Stomach smooth muscle (tissue), 2 donors: ENCODE results near the gene ZNF426.

Experiments
- H3K27ac ChIP-seq: one replicate; pipeline ENCODE4 v1.7.0; 2013; ENCODE audit warnings: mild to moderate bottlenecking, low read length, inconsistent platforms
- H3K27me3 ChIP-seq, 2 donors: one replicate each; pipeline ENCODE4 v1.7.0; 2013; ENCODE audit warnings: low read length in 2 of 2; ENCODE audit not compliant: insufficient read depth in 2 of 2, control insufficient read depth in 1 of 2
- H3K36me3 ChIP-seq, 2 donors: one replicate each; pipeline ENCODE4 v1.7.0; 2013; ENCODE audit warnings: low read length in 2 of 2; ENCODE audit not compliant: control insufficient read depth in 2 of 2, insufficient read depth in 2 of 2
- H3K4me1 ChIP-seq: one replicate; pipeline ENCODE4 v1.7.0; 2013; ENCODE audit warnings: low read length; ENCODE audit not compliant: control insufficient read depth, insufficient read depth
- H3K4me3 ChIP-seq, 2 donors: one replicate each; pipeline ENCODE4 v1.7.0; 2013; ENCODE audit warnings: low read length in 2 of 2
- H3K9ac ChIP-seq, 2 donors: one replicate each; pipeline ENCODE4 v1.7.0; 2013; ENCODE audit warnings: low read length in 2 of 2, mild to moderate bottlenecking in 1 of 2
- H3K9me3 ChIP-seq, 2 donors: one replicate each; pipeline ENCODE4 v1.7.0; 2013; ENCODE audit warnings: low read length in 2 of 2; ENCODE audit not compliant: control insufficient read depth in 2 of 2
- donor health status: healthy.
- donor health status: Pancreatic carcinoma.

ZNF426 gene

DNA sequence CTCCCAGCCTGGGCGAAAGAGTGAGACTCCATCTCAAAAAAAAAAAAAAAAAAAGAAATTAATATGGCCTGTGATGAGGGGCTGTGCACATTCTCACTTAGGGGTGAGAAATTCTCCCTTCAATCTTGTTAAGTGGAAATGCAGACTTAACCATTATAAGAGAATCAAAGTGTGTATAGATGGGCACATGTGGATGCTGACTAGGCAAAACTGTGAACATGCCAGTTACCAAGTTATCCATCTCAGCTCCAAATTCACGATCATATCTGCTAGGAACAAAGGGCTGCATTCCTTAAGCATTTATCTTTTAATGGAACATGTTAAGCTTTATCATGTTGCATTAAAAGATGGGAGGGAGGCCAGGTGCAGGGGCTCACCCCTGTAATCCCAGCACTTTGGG lies 44.3 kb downstream of the ZNF426 start:
- no peak overlapping the region for H3K27ac ChIP-seq
- no peak overlapping the region for H3K9ac ChIP-seq
- H3K4me1 ChIP-seq, result no peaks in the 10 kb centered on the region
- no peak overlapping the region for H3K4me3 ChIP-seq
- H3K36me3 ChIP-seq, result no peaks in the 10 kb centered on the region
- peaks cover 4 to 5% of the 10 kb centered on the region in 2 donors for H3K9me3 ChIP-seq
- H3K27me3 ChIP-seq, result no peaks in the 10 kb centered on the region

DNA sequence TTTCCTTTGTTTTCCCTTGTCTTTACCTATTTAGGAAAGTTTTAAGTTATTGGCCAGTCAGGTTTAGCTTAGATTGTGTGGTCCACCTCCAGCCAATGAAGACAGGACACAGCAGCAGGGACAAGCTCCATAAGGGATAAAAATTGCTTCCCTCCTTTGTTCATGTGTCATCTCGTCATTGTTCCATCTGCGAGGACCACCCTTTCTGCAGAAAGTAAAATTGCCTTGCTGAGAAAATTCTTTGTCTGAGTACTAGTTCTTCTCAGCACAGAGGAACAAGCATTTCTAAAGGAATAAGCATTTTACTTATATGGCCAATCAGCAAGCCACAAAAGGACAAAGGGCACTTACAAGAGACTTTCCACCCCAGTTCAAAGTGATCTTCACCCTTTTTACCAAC lies 51.4 kb downstream of the ZNF426 start:
- Histone ChIP-seq H3K27me3 (no peaks in the 10 kb centered on the region), H3K27ac (no peak overlapping the region), H3K4me3 (no peak overlapping the region), H3K9ac (no peak overlapping the region), H3K9me3 (peaks cover 26% of the 10 kb centered on the region in 2 donors), H3K36me3 (no peaks in the 10 kb centered on the region), H3K4me1 (no peaks in the 10 kb centered on the region)

DNA sequence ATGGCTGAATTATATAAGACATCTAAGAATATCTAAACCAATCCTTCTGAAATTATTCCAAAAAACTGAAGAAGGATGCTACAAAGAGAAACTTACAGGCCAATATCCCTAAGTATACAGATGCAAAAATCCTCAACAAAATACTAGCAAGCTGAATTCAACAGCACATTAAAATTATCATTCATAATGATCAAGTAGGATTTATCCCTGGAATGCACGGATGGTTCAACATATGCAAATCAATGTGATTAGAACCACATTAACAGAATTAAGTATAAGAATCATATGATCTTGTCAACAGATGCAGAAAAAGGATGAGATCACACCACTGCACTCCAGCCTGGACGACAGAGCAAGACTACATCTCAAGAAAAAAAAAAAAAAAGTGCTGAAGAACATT lies 53.3 kb downstream of the ZNF426 start:
- H3K9me3 ChIP-seq, result peaks cover 23 to 26% of the 10 kb centered on the region in 2 donors
- no peaks in the 10 kb centered on the region for H3K27me3 ChIP-seq
- no peaks in the 10 kb centered on the region for H3K4me1 ChIP-seq
- H3K4me3 ChIP-seq, result no peak overlapping the region
- H3K27ac ChIP-seq, result no peak overlapping the region
- H3K9ac ChIP-seq, result no peak overlapping the region
- no peaks in the 10 kb centered on the region for H3K36me3 ChIP-seq

DNA sequence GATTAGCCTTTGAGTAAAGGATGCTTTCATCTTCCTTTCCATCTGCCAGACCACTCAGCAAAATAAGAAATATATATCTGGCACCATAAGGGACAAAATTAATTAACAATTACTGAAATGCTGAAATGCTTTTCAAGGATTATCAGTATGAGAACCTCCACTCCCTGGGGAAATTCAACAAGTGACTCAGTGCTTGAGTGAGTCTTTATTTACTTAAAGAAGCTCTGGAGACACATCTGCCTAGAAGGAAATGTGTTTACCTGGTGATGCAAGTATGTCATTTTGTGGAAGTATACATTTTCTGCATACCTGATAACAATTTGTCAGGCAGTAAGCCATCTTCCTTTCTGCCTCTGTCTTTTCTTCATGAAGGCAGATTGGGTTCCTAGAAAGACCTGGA lies 63.5 kb downstream of the ZNF426 start:
- Histone ChIP-seq H3K9me3 (peaks cover 2 to 9% of the 10 kb centered on the region in 2 donors), H3K9ac (no peak overlapping the region), H3K4me1 (no peaks in the 10 kb centered on the region), H3K4me3 (no peak overlapping the region), H3K27me3 (no peaks in the 10 kb centered on the region), H3K27ac (no peak overlapping the region), H3K36me3 (no peaks in the 10 kb centered on the region)
